Central memory CD8-positive, alpha-beta T cell (primary cell): Measurements from ENCODE around the gene ALX4.
A peak's percentile ranks its signal among the peaks of the same experiment; 100 is the strongest.

Source experiments
- ATAC-seq: fragments of 150-1000 bp; cut with Tn5 transposase; replicated peaks from 2 replicates; pipeline ENCODE4 v1.10.0; 2022; ENCODE audit warnings: mild to moderate bottlenecking, moderate FRiP score, moderate number of reproducible peaks; ENCODE audit not compliant: poor library complexity, severe bottlenecking; ENCODE audit errors: extremely low read depth
- DNase-seq, 2 donors: peaks; one replicate each; pipeline ENCODE4 v3.0.0; 2021; ENCODE audit warnings: low spot score in 2 of 2
- H3K27ac Mint-ChIP-seq: one replicate; pipeline ENCODE4 v1.8.0; 2022; ENCODE audit warnings: low read depth, mild to moderate bottlenecking, moderate library complexity, mixed read lengths
- H3K27me3 Mint-ChIP-seq: one replicate; pipeline ENCODE4 v1.8.0; 2022; ENCODE audit warnings: mixed read lengths
- H3K36me3 Mint-ChIP-seq: one replicate; pipeline ENCODE4 v1.8.0; 2022; ENCODE audit warnings: mild to moderate bottlenecking, moderate library complexity, mixed read lengths; ENCODE audit not compliant: insufficient read depth
- H3K4me1 Mint-ChIP-seq: one replicate; pipeline ENCODE4 v1.8.0; 2022; ENCODE audit warnings: mixed read lengths
- H3K4me3 Mint-ChIP-seq: one replicate; pipeline ENCODE4 v1.8.0; 2022; ENCODE audit warnings: mild to moderate bottlenecking, moderate library complexity, mixed read lengths
- H3K9me3 Mint-ChIP-seq: one replicate; pipeline ENCODE4 v1.8.0; 2022; ENCODE audit warnings: mixed read lengths

ALX4 gene

GRCh38 chr11:44319552-44320288 is 9.8 kb upstream of the ALX4 start:
- DNase-seq = no peak
- Mint-ChIP-seq H3K27me3 (peaks cover 98% of the 10 kb centered on the region), H3K9me3 (no peaks in the 10 kb centered on the region), H3K36me3 (no peaks in the 10 kb centered on the region), H3K4me1 (peaks cover 6% of the 10 kb centered on the region), H3K27ac (no peak overlapping the region), H3K4me3 (no peak overlapping the region)
- ATAC-seq = no peak

GRCh38 chr11:44319170-44319551 is 9.2 kb upstream of the ALX4 start:
- no peaks in the 10 kb centered on the region for H3K36me3 Mint-ChIP-seq
- no peak overlapping the region for H3K4me3 Mint-ChIP-seq
- peaks cover 98% of the 10 kb centered on the region for H3K27me3 Mint-ChIP-seq
- no peaks in the 10 kb centered on the region for H3K9me3 Mint-ChIP-seq
- ATAC-seq (no peak), DNase-seq (no peak)
- peaks cover 6% of the 10 kb centered on the region for H3K4me1 Mint-ChIP-seq
- no peak overlapping the region for H3K27ac Mint-ChIP-seq

GRCh38 chr11:44318369-44318768 is 8.4 kb upstream of the ALX4 start:
- Mint-ChIP-seq H3K9me3 (no peaks in the 10 kb centered on the region), H3K27ac (no peak overlapping the region), H3K4me1 (peaks cover 6% of the 10 kb centered on the region), H3K27me3 (peaks cover 98% of the 10 kb centered on the region), H3K4me3 (no peak overlapping the region), H3K36me3 (no peaks in the 10 kb centered on the region)
- ATAC-seq (no peak), DNase-seq (no peak)

- DNase-seq (no peak), ATAC-seq (no peak)
- Mint-ChIP-seq H3K4me3 (peak overlapping the region; percentile 44), H3K27me3 (peaks cover 98% of the 10 kb centered on the region), H3K4me1 (peaks cover 6% of the 10 kb centered on the region), H3K9me3 (no peaks in the 10 kb centered on the region), H3K36me3 (no peaks in the 10 kb centered on the region), H3K27ac (no peak overlapping the region)
Observed at GRCh38 chr11:44316659-44317240, 6.8 kb upstream of the ALX4 start.

- Mint-ChIP-seq H3K27me3 (peaks cover 98% of the 10 kb centered on the region), H3K4me1 (peaks cover 6% of the 10 kb centered on the region), H3K27ac (no peak overlapping the region), H3K36me3 (no peaks in the 10 kb centered on the region), H3K4me3 (peak overlapping the region; percentile 44), H3K9me3 (no peaks in the 10 kb centered on the region)
- ATAC-seq (no peak), DNase-seq (no peak)
Observed at GRCh38 chr11:44315947-44316658, 6.2 kb upstream of the ALX4 start.

- H3K36me3 Mint-ChIP-seq = no peaks in the 10 kb centered on the region
- DNase-seq = no peak
- peaks cover 93% of the 10 kb centered on the region for H3K27me3 Mint-ChIP-seq
- ATAC-seq = no peak
- no peaks in the 10 kb centered on the region for H3K4me1 Mint-ChIP-seq
- no peak overlapping the region for H3K27ac Mint-ChIP-seq
- no peak overlapping the region for H3K4me3 Mint-ChIP-seq
- H3K9me3 Mint-ChIP-seq = no peaks in the 10 kb centered on the region
Observed at GRCh38 chr11:44314733-44315132, 4.8 kb upstream of the ALX4 start.

- no peaks in the 10 kb centered on the region for H3K4me1 Mint-ChIP-seq
Observed at GRCh38 chr11:44313761-44314489, 4.0 kb upstream of the ALX4 start.

GRCh38 chr11:44312876-44313275 is 2.9 kb upstream of the ALX4 start:
- no peaks in the 10 kb centered on the region for H3K4me1 Mint-ChIP-seq
- no peaks in the 10 kb centered on the region for H3K9me3 Mint-ChIP-seq
- DNase-seq (no peak), ATAC-seq (no peak)
- H3K27ac Mint-ChIP-seq = no peak overlapping the region
- peaks cover 93% of the 10 kb centered on the region for H3K27me3 Mint-ChIP-seq
- no peaks in the 10 kb centered on the region for H3K36me3 Mint-ChIP-seq
- H3K4me3 Mint-ChIP-seq = no peak overlapping the region

More at GRCh38 chr11:44313761-44314489, 4.0 kb upstream of the ALX4 start:
- no peak overlapping the region for H3K4me3 Mint-ChIP-seq
- no peaks in the 10 kb centered on the region for H3K36me3 Mint-ChIP-seq
- no peak for ATAC-seq
- H3K9me3 Mint-ChIP-seq = no peaks in the 10 kb centered on the region
- DNase-seq = no peak
- H3K27me3 Mint-ChIP-seq = peaks cover 93% of the 10 kb centered on the region
- no peak overlapping the region for H3K27ac Mint-ChIP-seq

GRCh38 chr11:44311339-44312261 is 1.7 kb upstream of the ALX4 start:
- no peak for ATAC-seq
- no peak overlapping the region for H3K27ac Mint-ChIP-seq

GRCh38 chr11:44310463-44311272 is 729 bp upstream of the ALX4 start:
- no peak for ATAC-seq
- Mint-ChIP-seq H3K27ac (no peak overlapping the region), H3K4me1 (peaks cover 12% of the 10 kb centered on the region), H3K36me3 (peaks cover 3% of the 10 kb centered on the region), H3K4me3 (peak overlapping the region; percentile 19), H3K9me3 (no peaks in the 10 kb centered on the region), H3K27me3 (peaks cover 95% of the 10 kb centered on the region)
- DNase-seq = no peak

More at GRCh38 chr11:44311339-44312261, 1.7 kb upstream of the ALX4 start:
- no peaks in the 10 kb centered on the region for H3K9me3 Mint-ChIP-seq
- peaks cover 93% of the 10 kb centered on the region for H3K27me3 Mint-ChIP-seq
- peaks cover 3% of the 10 kb centered on the region for H3K4me1 Mint-ChIP-seq
- no peak overlapping the region for H3K4me3 Mint-ChIP-seq
- no peak for DNase-seq
- H3K36me3 Mint-ChIP-seq = peaks cover 3% of the 10 kb centered on the region

GRCh38 chr11:44310206-44310462 is 195 bp upstream of the ALX4 start:
- Mint-ChIP-seq H3K9me3 (no peaks in the 10 kb centered on the region), H3K4me1 (peaks cover 17% of the 10 kb centered on the region), H3K27ac (no peak overlapping the region), H3K27me3 (peaks cover 95% of the 10 kb centered on the region), H3K36me3 (peaks cover 4% of the 10 kb centered on the region), H3K4me3 (peak overlapping the region; percentile 19)
- no peak for ATAC-seq
- DNase-seq = no peak
